Cardiac septum (tissue), 1 donor: ENCODE data around the gene TERT. TPM values are rescaled to one million over a fixed set of nuclear protein-coding genes. Genes with fewer than 3 reads are reported as not detected.
"Not testable (repeated sequence)": the region's sequence is repeated elsewhere in the genome, so short reads cannot be mapped to it uniquely, and the experiment has no call there.

Source experiments
- DNase-seq: peaks from one replicate; pipeline ENCODE4 v3.0.0-alpha.2; 2020; ENCODE audit warnings: low spot score
- intact Hi-C: fragments of 100-400 bp; cut with DNase I; formaldehyde crosslinking; loops from one replicate; pipeline ENCODE4 v1.14.0; 2022
- total RNA-seq: library from RNA; stranded (reverse); fragmentation: NEBNext Ultra II Directional; extraction: Animal tissue kit (Norgen Biotek cat#: 25700); gene quantifications from one replicate; pipeline ENCODE4 v1.2.1, GENCODE V29; 2021
- donor health status: DM: no; HTN: no; CAD: no.

The TERT gene
- total RNA-seq, 1 donor from 2014 or later = not detected

DNA sequence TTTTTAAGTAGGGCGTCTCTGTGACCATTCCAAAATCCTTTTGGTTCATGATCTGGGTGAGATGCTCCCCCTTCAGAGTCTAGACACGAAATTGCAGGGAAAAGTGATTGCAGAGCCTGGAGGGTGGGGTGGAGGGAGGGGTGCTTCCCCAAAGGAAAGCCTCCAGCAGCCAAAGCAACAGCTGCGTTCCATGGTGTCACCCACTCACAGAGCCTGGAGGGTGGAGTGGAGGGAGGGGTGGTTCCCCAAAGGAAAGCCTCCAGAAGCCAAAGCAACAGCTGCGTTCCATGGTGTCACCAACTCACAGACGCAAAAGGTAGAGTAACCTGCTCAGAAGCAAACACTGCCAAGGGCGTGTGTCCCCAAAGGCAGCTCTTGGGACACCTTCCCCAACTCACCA is 47.1 kb downstream of the TERT start:
- DNase-seq = no peak
- intact Hi-C loops = no loop called here

DNA sequence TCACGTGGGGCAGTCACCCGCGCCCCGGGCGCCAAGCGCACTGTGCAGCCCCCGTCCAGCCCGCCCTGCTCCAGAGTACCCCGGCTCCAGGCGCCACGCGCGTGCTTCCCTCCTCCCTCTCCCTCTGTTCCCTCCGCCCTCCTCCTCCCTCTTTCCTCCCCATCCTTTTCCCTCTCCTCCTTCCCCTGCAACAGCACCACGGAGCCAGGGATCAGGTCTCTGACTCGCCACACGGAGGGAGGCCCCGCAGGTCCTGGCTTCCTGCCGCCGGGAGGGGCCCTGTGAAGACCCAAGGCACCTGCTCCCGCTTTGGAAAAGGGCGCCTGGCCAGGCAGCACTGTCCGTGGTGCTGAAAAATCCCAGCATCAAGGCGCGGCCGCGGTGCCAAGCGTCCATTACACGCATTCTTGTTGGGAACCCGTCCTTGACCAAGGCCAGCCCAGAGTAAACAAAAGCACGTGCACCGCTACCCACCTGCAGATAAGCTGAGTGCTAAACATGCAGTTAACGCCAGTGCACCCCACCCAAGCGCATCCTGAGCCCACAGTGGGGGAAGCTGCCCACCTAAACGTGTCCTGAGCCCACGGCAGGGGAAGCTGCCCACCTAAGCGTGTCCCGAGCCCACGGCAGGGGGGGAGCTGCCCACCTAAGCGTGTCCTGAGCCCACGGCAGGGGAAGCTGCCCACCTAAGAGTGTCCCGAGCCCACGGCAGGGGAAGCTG is 48.0 kb downstream of the TERT start:
- no peak for DNase-seq
- intact Hi-C loops = no loop called here

- DNase-seq = no peak
- intact Hi-C loops = no loop called here
These were observed 48.8 kb downstream of the TERT start for GRCh38 chr5:1245905-1246576.

- intact Hi-C loops = no loop called here
- no peak for DNase-seq
These were observed 49.9 kb downstream of the TERT start for GRCh38 chr5:1244976-1245375.

DNA sequence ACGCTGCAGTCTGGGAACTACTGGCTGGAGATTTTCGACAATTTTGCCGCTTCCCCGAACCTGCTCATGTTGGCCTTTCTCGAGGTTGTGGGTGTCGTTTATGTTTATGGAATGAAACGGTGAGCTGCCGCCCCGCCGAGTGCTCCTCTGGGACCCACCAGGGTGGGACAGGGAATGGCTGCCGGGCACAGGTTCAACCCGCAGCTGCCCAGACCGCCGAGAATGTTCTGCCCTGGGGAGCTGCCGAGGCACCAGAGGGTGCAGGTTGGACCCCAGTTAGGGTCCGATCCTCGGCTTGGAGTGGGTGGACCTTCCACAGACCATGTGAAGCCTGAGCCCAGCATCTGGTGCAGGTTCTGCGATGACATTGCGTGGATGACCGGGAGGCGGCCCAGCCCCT is 50.6 kb downstream of the TERT start:
- intact Hi-C loops = no loop called here
- no peak for DNase-seq

GRCh38 chr5:1243487-1244130 is 51.3 kb downstream of the TERT start:
- intact Hi-C loops = no loop called here
- DNase-seq = no peak

DNA sequence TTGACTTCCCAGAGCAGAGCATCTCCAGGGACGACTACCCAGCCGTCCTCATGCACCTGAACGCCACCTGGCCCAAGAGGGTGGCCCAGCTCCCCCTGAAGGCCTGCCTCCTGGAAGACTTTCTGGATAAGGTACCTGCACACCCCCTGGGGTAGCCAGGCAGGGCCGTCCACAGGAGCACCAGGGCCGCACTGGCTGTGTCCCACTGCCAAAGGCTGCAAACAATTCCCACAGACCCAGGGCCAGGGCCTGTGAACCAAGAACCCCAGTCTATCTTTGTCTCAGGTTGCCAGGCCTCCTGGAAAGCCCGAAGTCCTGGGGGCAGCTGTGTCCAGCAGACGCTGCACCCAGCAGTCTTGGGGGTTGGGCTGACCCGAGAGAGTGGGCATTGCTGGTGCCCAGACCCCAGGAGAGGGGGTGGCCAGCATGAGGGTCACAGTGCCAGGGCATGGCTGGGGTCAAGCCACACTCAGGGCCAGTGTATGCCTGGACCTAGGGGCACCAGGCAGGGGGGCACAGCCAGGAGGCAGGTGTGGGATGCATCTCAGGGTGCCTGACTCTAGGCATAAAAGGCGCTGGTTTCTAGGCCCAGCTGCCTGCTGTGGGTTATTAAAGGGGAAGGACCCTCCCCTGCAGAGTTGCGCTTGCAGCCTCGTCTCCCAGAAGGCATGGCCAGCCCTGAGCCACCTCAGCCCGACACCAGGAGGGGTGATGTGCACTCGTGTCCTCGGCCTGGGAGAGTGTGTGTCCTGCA is 52.0 kb downstream of the TERT start:
- no peak for DNase-seq
- intact Hi-C loops = no loop called here

DNA sequence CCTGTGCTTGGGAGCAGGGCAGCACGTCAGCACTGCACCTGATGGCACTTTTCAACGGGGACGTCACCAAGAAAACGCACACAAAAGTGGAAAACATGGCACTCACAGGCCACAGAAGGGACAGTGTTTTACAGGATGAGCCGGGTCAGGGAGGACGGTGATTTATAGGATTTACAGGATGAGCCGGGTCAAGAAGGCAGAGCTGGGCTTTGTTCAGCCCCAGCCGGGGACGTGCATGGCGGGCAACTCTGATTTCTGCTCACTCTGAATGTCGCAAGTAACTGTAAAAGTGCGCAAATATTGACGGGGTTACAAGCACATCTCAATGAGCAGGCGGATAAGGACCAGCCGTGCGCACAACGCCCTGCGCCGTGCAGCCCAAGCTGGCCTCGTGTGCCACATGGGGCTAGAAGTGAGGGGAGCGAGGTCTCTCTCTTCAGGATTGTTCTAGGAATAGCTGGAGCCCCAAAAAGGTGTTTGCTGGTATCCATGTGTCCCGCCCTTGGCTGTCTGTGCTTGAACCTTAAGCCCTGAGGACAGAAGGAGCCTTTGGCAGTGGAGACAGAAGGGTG is 53.3 kb downstream of the TERT start:
- DNase-seq = no peak
- intact Hi-C loops = no loop called here

DNA sequence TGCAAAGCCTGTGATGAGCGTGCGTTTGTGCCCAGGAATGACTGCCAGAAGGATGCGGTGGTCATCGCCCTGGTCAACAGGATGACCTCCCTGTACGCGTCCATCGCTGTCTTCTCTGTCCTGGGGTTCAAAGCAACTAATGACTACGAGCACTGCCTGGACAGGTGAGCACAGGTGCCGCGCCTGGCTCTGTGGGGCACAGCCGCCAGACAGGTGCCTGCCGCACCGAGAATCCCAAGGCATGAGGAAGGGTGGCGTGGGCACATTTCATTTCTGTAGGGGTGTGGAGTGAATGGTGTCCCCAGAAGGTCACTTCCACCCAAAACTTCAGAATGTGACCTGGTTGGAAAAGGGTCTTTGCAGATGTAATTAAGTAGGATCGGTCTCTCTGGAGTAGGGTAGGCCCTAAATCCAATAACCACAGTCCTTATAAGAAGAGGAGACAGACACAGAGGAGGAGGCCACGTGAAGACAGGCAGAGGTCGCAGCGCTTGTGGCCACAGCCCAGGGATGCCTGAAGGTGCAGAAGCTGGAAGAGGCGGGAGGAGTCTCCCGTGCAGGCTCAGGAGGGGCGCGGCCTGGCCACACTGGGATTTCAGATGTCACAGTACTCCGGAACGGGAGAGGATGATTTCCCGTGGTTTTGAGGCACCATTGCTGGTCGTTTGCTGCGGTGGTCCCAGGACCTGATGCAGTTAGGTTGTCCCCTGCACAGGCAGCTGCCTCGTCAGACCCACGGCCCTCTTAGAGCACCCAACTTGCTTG is 54.2 kb downstream of the TERT start:
- no peak for DNase-seq
- intact Hi-C loops = no loop called here

DNA sequence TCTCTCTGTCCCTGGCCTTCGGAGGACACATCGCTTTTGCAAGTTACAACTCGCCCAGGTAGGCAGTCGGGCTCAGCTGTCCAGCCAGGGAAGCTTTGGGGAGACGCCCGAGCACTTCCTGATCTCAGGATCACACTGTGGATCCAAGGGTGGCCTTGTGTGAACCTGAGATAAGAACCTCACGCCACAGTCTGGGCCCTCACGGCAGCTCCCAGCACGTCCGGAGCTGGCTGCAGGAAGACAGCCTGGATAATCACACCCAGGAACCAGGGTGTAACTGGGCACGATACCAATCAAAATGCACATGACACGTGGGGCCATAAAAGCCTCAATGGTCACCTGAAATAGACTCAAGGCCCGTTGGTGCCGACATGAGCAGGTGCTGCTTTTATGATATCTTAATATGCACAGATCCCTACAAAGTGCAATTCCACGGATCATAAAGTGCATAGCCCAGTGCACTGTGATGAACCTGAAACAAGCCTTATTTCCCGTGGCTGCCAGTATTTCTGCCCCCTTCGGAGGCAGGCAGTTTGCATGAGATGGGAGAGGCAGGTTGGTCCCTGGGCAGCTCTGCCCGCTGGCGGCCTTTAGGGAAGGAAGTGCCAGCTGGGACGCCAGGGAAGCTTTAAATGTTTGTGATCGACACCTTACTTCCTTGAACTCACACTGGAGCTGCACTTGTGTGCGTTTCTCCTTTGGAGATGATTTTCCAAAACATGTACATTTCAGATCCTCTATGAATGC is 55.2 kb downstream of the TERT start:
- no peak for DNase-seq
- intact Hi-C loops = no loop called here

GRCh38 chr5:1235838-1236237 is 59.0 kb downstream of the TERT start:
- DNase-seq = no peak
- intact Hi-C loops = no loop called here

- intact Hi-C loops = no loop called here
- no peak for DNase-seq
These were observed 59.5 kb downstream of the TERT start for GRCh38 chr5:1235379-1235778.

DNA sequence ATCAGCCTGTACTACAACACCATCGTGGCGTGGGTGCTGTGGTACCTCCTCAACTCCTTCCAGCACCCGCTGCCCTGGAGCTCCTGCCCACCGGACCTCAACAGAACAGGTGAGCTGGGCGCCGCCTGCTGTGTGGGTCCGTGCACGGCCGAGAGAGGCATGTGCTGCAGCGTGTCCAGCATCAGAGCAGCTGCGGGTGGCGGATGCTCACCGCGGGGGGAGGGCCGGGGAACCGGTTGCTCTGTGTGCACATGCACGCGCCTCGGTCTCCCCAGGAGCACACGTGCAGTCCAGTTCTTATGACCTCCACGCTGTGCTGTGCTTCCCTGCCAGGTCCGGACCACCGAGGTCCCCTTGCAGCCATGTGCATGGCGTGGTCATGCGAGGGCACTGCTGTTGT is 62.1 kb downstream of the TERT start:
- DNase-seq = no peak

DNA sequence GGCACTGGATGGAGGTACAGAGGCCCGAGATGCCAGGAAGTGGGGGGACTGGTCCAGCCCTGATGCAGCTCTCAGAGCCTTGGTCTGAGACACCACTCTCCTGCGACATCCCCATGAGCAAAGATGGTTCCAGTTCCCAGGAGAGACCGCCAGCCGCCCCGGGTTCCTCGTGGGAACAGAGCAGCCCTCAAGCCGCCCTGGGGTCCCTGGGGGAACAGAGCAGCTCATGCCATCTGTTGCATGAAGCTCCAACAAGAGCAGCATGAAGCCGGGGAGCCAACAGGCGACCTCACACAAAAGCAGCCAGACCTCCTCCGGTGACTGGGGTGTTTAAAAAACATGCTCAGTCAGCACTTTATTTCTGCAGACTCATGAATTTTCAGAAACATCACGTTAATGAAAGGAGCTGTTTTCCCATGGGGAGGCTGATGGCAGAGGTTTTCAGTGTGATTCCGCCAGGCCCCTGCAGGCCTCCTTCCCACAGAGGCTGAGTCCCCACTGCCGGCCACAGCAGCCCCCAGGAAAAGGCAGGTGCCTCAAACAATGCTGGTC is 63.4 kb downstream of the TERT start:
- intact Hi-C loops = no loop called here
- DNase-seq = no peak

More for the DNA sequence above, 62.1 kb downstream of the TERT start:
- intact Hi-C loops = no loop called here

GRCh38 chr5:1230551-1230950 is 64.3 kb downstream of the TERT start:
- intact Hi-C loops = no loop called here
- DNase-seq = no peak

DNA sequence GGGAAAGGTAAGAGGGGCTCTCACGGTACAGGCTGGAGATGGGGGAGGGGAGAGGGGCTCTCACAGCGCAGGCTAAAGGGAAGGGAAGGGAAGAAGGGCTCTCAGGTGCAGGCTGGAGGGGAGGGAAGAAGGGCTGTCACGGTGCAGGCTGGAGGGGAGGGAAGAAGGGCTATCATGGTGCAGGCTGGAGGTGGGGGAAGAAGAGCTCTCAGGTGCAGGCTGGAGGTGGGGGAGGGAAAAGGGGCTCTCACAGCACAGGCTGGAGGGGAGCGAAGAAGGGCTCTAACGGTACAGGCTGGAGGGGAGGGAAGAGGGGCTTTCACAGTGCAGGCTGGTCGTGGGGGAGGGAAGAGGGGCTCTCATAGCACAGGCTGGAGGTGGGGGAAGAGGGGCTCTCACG is 65.0 kb downstream of the TERT start:
- DNase-seq = no peak
- intact Hi-C loops = no loop called here

GRCh38 chr5:1229023-1229422 is 65.8 kb downstream of the TERT start:
- DNase-seq, intact Hi-C loops: not testable (repeated sequence)

GRCh38 chr5:1228120-1228519 is 66.7 kb downstream of the TERT start:
- no peak for DNase-seq
- intact Hi-C loops = no loop called here
